Endothelial cell of umbilical vein (primary cell): ENCODE data around the gene MB21D2. TPM values are rescaled to one million over a fixed set of nuclear protein-coding genes. Genes with fewer than 3 reads are reported as not detected.

Experiments
- BruUV-seq: library from RNA; stranded (reverse); fragments of 400-500 nt; replicated peaks from 2 replicates; lab custom pipeline; 2021; lab: Mats Ljungman, UMichigan
- CTCF ChIA-PET: fragments of 300-600, 350-600 bp; sonication (Branson Sonifier 250); formaldehyde crosslinking; loops from one replicate; lab custom pipeline; 2021; ENCODE audit warnings: antibody characterized with exemption, inconsistent platforms; lab: Charles Lee
- POLR2A ChIA-PET: fragments of 300-600, 350-600 bp; sonication (Branson Sonifier 250); formaldehyde crosslinking; loops from one replicate; lab custom pipeline; 2021; ENCODE audit warnings: antibody characterized with exemption, inconsistent platforms; lab: Charles Lee
- DNase-seq: peaks from one replicate; pipeline ENCODE4 v3.0.0-alpha.2; 2011; ENCODE audit warnings: low read depth, low spot score
- FAIRE-seq: peaks from 2 replicates; lab custom pipeline; 2011; peaks lifted over from hg19 to GRCh38; lab: Jason Lieb, UNC
- H2AFZ ChIP-seq: 2 replicates; pipeline ENCODE4 v1.6.0; 2012; ENCODE audit warnings: low read depth, low read length, control low read depth, inconsistent platforms
- H3K27ac ChIP-seq: 2 replicates; pipeline ENCODE4 v1.5.1; 2011; ENCODE audit warnings: low read depth, mild to moderate bottlenecking, control low read depth, low read length, moderate library complexity; ENCODE audit not compliant: insufficient read depth
- H3K27me3 ChIP-seq, 2 experiments: 2 replicates each; pipeline versions ENCODE4 v1.6.0 to v1.6.1; 2011; ENCODE audit warnings: low read length in 2 of 2, mixed read lengths in 1 of 2; ENCODE audit not compliant: control insufficient read depth in 2 of 2, insufficient read depth in 2 of 2
- H3K36me3 ChIP-seq, 2 experiments: 2 replicates in 1 of 2; 3 replicates in 1 of 2; pipeline ENCODE4 v1.5.1; 2011; ENCODE audit warnings: low read length in 2 of 2, mild to moderate bottlenecking in 1 of 2, moderate library complexity in 1 of 2; ENCODE audit not compliant: control insufficient read depth in 2 of 2, insufficient read depth in 2 of 2; ENCODE audit errors: extremely low read depth in 1 of 2
- H3K4me1 ChIP-seq: 3 replicates; pipeline ENCODE4 v1.5.1; 2011; ENCODE audit warnings: mild to moderate bottlenecking, low read length; ENCODE audit not compliant: control insufficient read depth, insufficient read depth; ENCODE audit errors: extremely low read depth
- H3K4me2 ChIP-seq: 2 replicates; pipeline ENCODE4 v1.6.1; 2011; ENCODE audit warnings: low read length, control low read depth, mixed read lengths; ENCODE audit not compliant: insufficient read depth
- H3K4me3 ChIP-seq, 3 experiments: fragments of 200-600 bp in 1 of 3; sonication (generic), shearing (Covaris generic) in 1 of 3; replicated peaks in 1 of 3; 2 replicates each; pipeline ENCODE4 v1.5.1; 2011 to 2016; ENCODE audit warnings: control low read depth in 3 of 3, low read length in 3 of 3, mild to moderate bottlenecking in 2 of 3, inconsistent platforms in 1 of 3, low read depth in 1 of 3, moderate library complexity in 1 of 3; ENCODE audit not compliant: insufficient read depth in 1 of 3
- H3K79me2 ChIP-seq: 2 replicates; pipeline ENCODE4 v1.6.0; 2012; ENCODE audit warnings: low read length, inconsistent platforms; ENCODE audit not compliant: control insufficient read depth, insufficient read depth
- H3K9ac ChIP-seq: replicated peaks from 2 replicates; pipeline ENCODE3; 2011; ENCODE audit warnings: low read length, control low read depth; ENCODE audit not compliant: insufficient read depth; ENCODE audit errors: extremely low read depth
- H3K9me1 ChIP-seq: replicated peaks from 3 replicates; pipeline ENCODE4 v1.6.0; 2011; ENCODE audit warnings: mild to moderate bottlenecking, low read length; ENCODE audit not compliant: control insufficient read depth, insufficient read depth; ENCODE audit errors: extremely low read depth
- H3K9me3 ChIP-seq: replicated peaks from 2 replicates; pipeline ENCODE4 v1.5.1; 2012; ENCODE audit warnings: low read length, inconsistent platforms; ENCODE audit not compliant: control insufficient read depth, insufficient read depth
- H4K20me1 ChIP-seq: replicated peaks from 2 replicates; pipeline ENCODE3; 2011; ENCODE audit warnings: mild to moderate bottlenecking, low read length; ENCODE audit not compliant: control insufficient read depth, insufficient read depth; ENCODE audit errors: extremely low read depth
- EZH2 ChIP-seq: IDR thresholded peaks from 2 replicates; pipeline ENCODE4 v1.6.1; 2012; ENCODE audit warnings: borderline replicate concordance, low read depth, mild to moderate bottlenecking, moderate library complexity, low read length, inconsistent platforms; ENCODE audit not compliant: severe bottlenecking
- FOS ChIP-seq: IDR thresholded peaks from 2 replicates; pipeline ENCODE4 v1.6.1; 2011; ENCODE audit warnings: mild to moderate bottlenecking, low read length, moderate library complexity, borderline replicate concordance; ENCODE audit not compliant: insufficient read depth
- GATA2 ChIP-seq: IDR thresholded peaks from 2 replicates; pipeline ENCODE4 v1.7.0; 2011; ENCODE audit warnings: low read depth, mild to moderate bottlenecking, moderate library complexity, mixed read lengths, low read length; ENCODE audit not compliant: insufficient read length, insufficient read depth
- JUN ChIP-seq: IDR thresholded peaks from 2 replicates; pipeline ENCODE4 v1.6.1; 2011; ENCODE audit warnings: borderline replicate concordance, low read depth; ENCODE audit not compliant: insufficient read length, insufficient read depth
- MYC ChIP-seq: IDR thresholded peaks from one replicate; pipeline ENCODE4 v1.6.1; 2011; ENCODE audit warnings: mild to moderate bottlenecking, low read depth, low read length
- POLR2A ChIP-seq: IDR thresholded peaks from 2 replicates; pipeline ENCODE4 v1.6.1; 2012; ENCODE audit warnings: low read depth, mild to moderate bottlenecking, control low read depth, low read length
- POLR2AphosphoS5 ChIP-seq: IDR thresholded peaks from 2 replicates; pipeline ENCODE4 v1.6.1; 2012; ENCODE audit warnings: low read depth, mild to moderate bottlenecking, control low read depth, low read length, moderate library complexity; ENCODE audit not compliant: insufficient read depth
- dilution Hi-C: fragments of 300-500 bp; cut with MboI; formaldehyde crosslinking; loops from one replicate; pipeline ENCODE4 v1.15.0; 2019; ENCODE audit warnings: low sequenced_read_pairs; ENCODE audit not compliant: extremely low pct_ligation_motif_present
- intact Hi-C: fragments of 100-400 bp; cut with micrococcal nuclease; formaldehyde crosslinking; loops from one replicate; pipeline ENCODE4 v1.10.0; 2022
- polyA plus RNA-seq, 4 experiments: library from polyadenylated mRNA; depleted of rRNA in 3 of 4; stranded (reverse) in 3 of 4; unstranded in 1 of 4; fragments of >200 nt; gene quantifications; 2 replicates each; pipeline versions ENCODE4 v1.2.1 to v1.2.3, GENCODE V29; 2011 to 2012; ENCODE audit warnings: missing spikeins in 1 of 4
- total RNA-seq: library from RNA; stranded (reverse); gene quantifications from 2 replicates; pipeline ENCODE4 v1.2.3, GENCODE V29; 2021
- TF ChIP-seq, protein P1 (sequence below): IDR thresholded peaks from 2 replicates; pipeline ENCODE4 v1.6.1; 2011; ENCODE audit not compliant: insufficient read depth, insufficient read length
- TF ChIP-seq, protein P2 (sequence below), 2 donors: IDR thresholded peaks; 1 replicate in 1 of 2; 2 replicates in 1 of 2; pipeline ENCODE4 v1.5.1; 2011; ENCODE audit warnings: low read length in 2 of 2, mild to moderate bottlenecking in 2 of 2, moderate library complexity in 2 of 2, control low read depth in 1 of 2, inconsistent platforms in 1 of 2, low read depth in 1 of 2; ENCODE audit not compliant: insufficient read depth in 1 of 2; ENCODE audit errors: extremely low read depth in 1 of 2

Gene MB21D2
- total and polyA plus RNA-seq, 2 donors (not counting 3 experiments of a cell fraction or from before 2014, with no cell fraction given): 6.7 to 7.4 TPM

DNA sequence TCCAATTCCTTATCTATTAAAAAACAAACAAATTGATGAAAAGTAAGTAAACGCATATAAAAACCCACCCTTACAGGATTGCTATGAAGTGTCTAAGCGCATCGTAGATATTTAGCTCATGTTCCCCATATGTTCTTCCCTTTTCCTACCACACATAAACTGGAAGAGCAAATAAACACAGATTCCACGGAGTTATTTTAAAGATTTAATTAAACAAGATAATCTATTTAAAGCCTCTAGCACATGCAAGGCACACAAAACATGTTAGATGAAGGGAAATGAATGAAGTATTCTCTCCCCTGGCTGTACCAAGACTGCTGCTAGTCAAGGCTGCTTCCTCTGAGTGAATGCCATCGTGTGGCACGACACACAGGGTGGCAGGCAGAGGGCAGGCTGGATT, 111.9 kb downstream of the MB21D2 start:
- BruUV-seq: no TSS peak
- no peak overlapping the region for H3K27ac ChIP-seq
- FAIRE-seq: no peak
- dilution Hi-C loops (no loop called here), intact Hi-C loops (no loop called here)
- H2AFZ ChIP-seq: no peak overlapping the region
- no peak for DNase-seq
- H3K4me1 ChIP-seq: no peaks in the 10 kb centered on the region
- H3K27me3 ChIP-seq: no peaks in the 10 kb centered on the region
- TF ChIP-seq JUN: no peak
- no peak for TF ChIP-seq POLR2A
- TF ChIP-seq, protein P1, sequence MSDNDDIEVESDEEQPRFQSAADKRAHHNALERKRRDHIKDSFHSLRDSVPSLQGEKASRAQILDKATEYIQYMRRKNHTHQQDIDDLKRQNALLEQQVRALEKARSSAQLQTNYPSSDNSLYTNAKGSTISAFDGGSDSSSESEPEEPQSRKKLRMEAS: no peak
- TF ChIP-seq, protein P2, sequence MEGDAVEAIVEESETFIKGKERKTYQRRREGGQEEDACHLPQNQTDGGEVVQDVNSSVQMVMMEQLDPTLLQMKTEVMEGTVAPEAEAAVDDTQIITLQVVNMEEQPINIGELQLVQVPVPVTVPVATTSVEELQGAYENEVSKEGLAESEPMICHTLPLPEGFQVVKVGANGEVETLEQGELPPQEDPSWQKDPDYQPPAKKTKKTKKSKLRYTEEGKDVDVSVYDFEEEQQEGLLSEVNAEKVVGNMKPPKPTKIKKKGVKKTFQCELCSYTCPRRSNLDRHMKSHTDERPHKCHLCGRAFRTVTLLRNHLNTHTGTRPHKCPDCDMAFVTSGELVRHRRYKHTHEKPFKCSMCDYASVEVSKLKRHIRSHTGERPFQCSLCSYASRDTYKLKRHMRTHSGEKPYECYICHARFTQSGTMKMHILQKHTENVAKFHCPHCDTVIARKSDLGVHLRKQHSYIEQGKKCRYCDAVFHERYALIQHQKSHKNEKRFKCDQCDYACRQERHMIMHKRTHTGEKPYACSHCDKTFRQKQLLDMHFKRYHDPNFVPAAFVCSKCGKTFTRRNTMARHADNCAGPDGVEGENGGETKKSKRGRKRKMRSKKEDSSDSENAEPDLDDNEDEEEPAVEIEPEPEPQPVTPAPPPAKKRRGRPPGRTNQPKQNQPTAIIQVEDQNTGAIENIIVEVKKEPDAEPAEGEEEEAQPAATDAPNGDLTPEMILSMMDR (IDR thresholded peaks at IDR 0.05; ENCODE audit: extremely low read depth in 1 of 2, insufficient read depth in 1 of 2, low read depth in 1 of 2, low read length in 2 of 2): no peak
- no peak for TF ChIP-seq GATA2
- no peak for TF ChIP-seq POLR2AphosphoS5
- TF ChIP-seq FOS: no peak
- TF ChIP-seq EZH2: no peak
- no peak for TF ChIP-seq MYC
- no peaks in the 10 kb centered on the region for H4K20me1 ChIP-seq
- no peak overlapping the region for H3K4me3 ChIP-seq
- H3K36me3 ChIP-seq: no peaks in the 10 kb centered on the region
- H3K9me3 ChIP-seq: no peaks in the 10 kb centered on the region
- no peak overlapping the region for H3K9ac ChIP-seq
- ChIA-PET POLR2A (interaction anchor here (0.6 kb wide), 1 partner anchor 110 kb away, joined by 3 read pairs; no protein-coding TSS in a partner anchor), CTCF (interaction anchor here (2.1 kb wide), 2 partner anchors 239 to 338 kb away, joined by 6 read pairs; no protein-coding TSS in a partner anchor)
- H3K79me2 ChIP-seq: no peaks in the 10 kb centered on the region
- H3K9me1 ChIP-seq: no peaks in the 10 kb centered on the region
- H3K4me2 ChIP-seq: no peak overlapping the region
